PC-9 (cell line): ENCODE results near the gene HS6ST3. TPM values are rescaled to one million over a fixed set of nuclear protein-coding genes. Genes with fewer than 3 reads are reported as not detected.
A peak's percentile ranks its signal among the peaks of the same experiment; 100 is the strongest.

Source experiments
- BruUV-seq: library from RNA; stranded (reverse); fragments of 400-500 nt; replicated peaks from 2 replicates; lab custom pipeline; 2021; lab: Mats Ljungman, UMichigan
- CTCF ChIA-PET: fragments of 300-600 bp; sonication (Branson Sonifier 250); formaldehyde crosslinking; loops from one replicate; lab custom pipeline; 2022; ENCODE audit warnings: antibody characterized with exemption; lab: Charles Lee
- POLR2A ChIA-PET: fragments of 300-600 bp; sonication (Branson Sonifier 250); formaldehyde crosslinking; loops from one replicate; lab custom pipeline; 2022; ENCODE audit warnings: antibody characterized with exemption; ENCODE audit not compliant: unreplicated experiment; lab: Charles Lee
- DNase-seq, 2 experiments: peaks; one replicate each; pipeline versions ENCODE4 v3.0.0 to v3.0.0-alpha.2; 2015 to 2022; ENCODE audit warnings: mixed read lengths in 1 of 2
- H2AFZ ChIP-seq: fragments of 200-600 bp; sonication (generic); 2 replicates; pipeline ENCODE4 v1.8.1; 2017; ENCODE audit warnings: antibody characterized with exemption
- H3F3A ChIP-seq: fragments of 200-600 bp; sonication (generic); 2 replicates; pipeline ENCODE4 v1.8.1; 2017; ENCODE audit warnings: antibody characterized with exemption, mild to moderate bottlenecking, low read depth; ENCODE audit not compliant: insufficient read depth
- H3K27ac ChIP-seq: fragments of 200-600 bp; sonication (generic); 2 replicates; pipeline ENCODE4 v1.6.1; 2016; ENCODE audit warnings: mixed run types
- H3K27me3 ChIP-seq: fragments of 200-600 bp; sonication (generic); 2 replicates; pipeline ENCODE4 v1.6.1; 2016; ENCODE audit warnings: low read depth, mixed run types; ENCODE audit not compliant: insufficient read depth
- H3K36me3 ChIP-seq: fragments of 200-600 bp; sonication (generic); 2 replicates; pipeline ENCODE4 v1.6.1; 2016; ENCODE audit warnings: low read depth, mixed run types
- H3K4me1 ChIP-seq: fragments of 200-600 bp; sonication (generic); replicated peaks from 2 replicates; pipeline ENCODE4 v1.6.1; 2016; ENCODE audit warnings: mixed run types; ENCODE audit not compliant: insufficient read depth
- H3K4me2 ChIP-seq: fragments of 200-600 bp; sonication (generic); 2 replicates; pipeline ENCODE4 v1.6.1; 2017; ENCODE audit warnings: mixed run types
- H3K4me3 ChIP-seq: fragments of 200-600 bp; sonication (generic); 2 replicates; pipeline ENCODE4 v1.6.1; 2016; ENCODE audit warnings: mixed run types
- H3K79me2 ChIP-seq: fragments of 200-600 bp; sonication (generic); 2 replicates; pipeline ENCODE4 v1.6.1; 2017; ENCODE audit warnings: low read depth, mixed run types
- H3K9me2 ChIP-seq: fragments of 200-600 bp; sonication (generic); 2 replicates; pipeline ENCODE4 v1.8.1; 2017; ENCODE audit warnings: mild to moderate bottlenecking; ENCODE audit not compliant: insufficient read depth
- H3K9me3 ChIP-seq: fragments of 200-600 bp; sonication (generic); 2 replicates; pipeline ENCODE4 v1.8.1; 2016; ENCODE audit warnings: low read depth; ENCODE audit not compliant: insufficient read depth
- H4K20me1 ChIP-seq: fragments of 200-600 bp; sonication (generic); 2 replicates; pipeline ENCODE4 v1.8.1; 2017; ENCODE audit not compliant: insufficient read depth
- CTCF ChIP-seq: fragments of 200-600 bp; sonication (generic); conservative IDR thresholded peaks from 2 replicates; pipeline ENCODE4 v1.6.1; 2017; ENCODE audit warnings: mixed run types, antibody characterized with exemption, mild to moderate bottlenecking, moderate library complexity
- EZH2 ChIP-seq: fragments of 200-600 bp; sonication (generic); IDR thresholded peaks from 2 replicates; pipeline ENCODE4 v1.8.0; 2017; ENCODE audit warnings: antibody characterized with exemption, low read depth
- intact Hi-C: fragments of 100-400 bp; cut with micrococcal nuclease; formaldehyde crosslinking; loops from one replicate; pipeline ENCODE4 v1.10.0; 2022; ENCODE audit not compliant: unreplicated experiment
- total RNA-seq: library from RNA; stranded (reverse); gene quantifications from 2 replicates; pipeline ENCODE4 v1.2.3, GENCODE V29; 2021

Gene HS6ST3
- total RNA-seq, 1 experiment from 2014 or later, result not detected

- intact Hi-C loops, result no loop called here
- Histone ChIP-seq H3K9me3 (no peaks in the 10 kb centered on the region), H3K4me1 (no peaks in the 10 kb centered on the region), H3K36me3 (no peaks in the 10 kb centered on the region), H3K27me3 (peaks cover 17% of the 10 kb centered on the region; the same call in 1 of the 2 replicates), H4K20me1 (no peaks in the 10 kb centered on the region), H3F3A (no peaks in the 10 kb centered on the region), H2AFZ (no peak overlapping the region), H3K27ac (no peak overlapping the region), H3K79me2 (no peaks in the 10 kb centered on the region), H3K9me2 (no peaks in the 10 kb centered on the region), H3K4me3 (no peak overlapping the region), H3K4me2 (no peak overlapping the region)
- POLR2A ChIA-PET, result no interaction called here
- no peak for DNase-seq
- CTCF ChIA-PET, result no interaction called here
- TF ChIP-seq CTCF (no peak), EZH2 (no peak)
- no TSS peak for BruUV-seq
Measured at GRCh38 chr13:96071504-96071903, 18.4 kb upstream of the HS6ST3 start.

- no TSS peak for BruUV-seq
- TF ChIP-seq CTCF (no peak), EZH2 (no peak)
- no peaks in the 10 kb centered on the region for H3K4me1 ChIP-seq
- CTCF ChIA-PET, result interaction anchor here (0.7 kb wide), 1 partner anchor 10 kb away, joined by 3 read pairs; no protein-coding TSS in a partner anchor
- no peaks in the 10 kb centered on the region for H3F3A ChIP-seq
- peaks cover 17% of the 10 kb centered on the region; the same call in 1 of the 2 replicates for H3K27me3 ChIP-seq
- no peaks in the 10 kb centered on the region for H3K9me3 ChIP-seq
- no peak for DNase-seq
- no peaks in the 10 kb centered on the region for H3K9me2 ChIP-seq
- H3K79me2 ChIP-seq, result no peaks in the 10 kb centered on the region
- no peak overlapping the region for H3K4me2 ChIP-seq
- POLR2A ChIA-PET, result no interaction called here
- no peaks in the 10 kb centered on the region for H3K36me3 ChIP-seq
- H4K20me1 ChIP-seq, result no peaks in the 10 kb centered on the region
- intact Hi-C loops, result no loop called here
- no peak overlapping the region for H3K27ac ChIP-seq
- H2AFZ ChIP-seq, result no peak overlapping the region
- H3K4me3 ChIP-seq, result no peak overlapping the region
Measured at GRCh38 chr13:96072392-96072791, 17.5 kb upstream of the HS6ST3 start.

GRCh38 chr13:96075953-96076543, 13.9 kb upstream of the HS6ST3 start:
- BruUV-seq, result no TSS peak

More at GRCh38 chr13:96075953-96076543, 13.9 kb upstream of the HS6ST3 start:
- CTCF ChIA-PET, result no interaction called here
- Histone ChIP-seq H3K9me2 (no peaks in the 10 kb centered on the region), H2AFZ (no peak overlapping the region), H3K4me3 (no peak overlapping the region), H3K27ac (no peak overlapping the region), H3K4me2 (no peak overlapping the region), H3K79me2 (no peaks in the 10 kb centered on the region), H4K20me1 (no peaks in the 10 kb centered on the region), H3K9me3 (no peaks in the 10 kb centered on the region), H3K4me1 (no peaks in the 10 kb centered on the region), H3K27me3 (peaks cover 12% of the 10 kb centered on the region; the same call in 1 of the 2 replicates), H3F3A (no peaks in the 10 kb centered on the region), H3K36me3 (no peaks in the 10 kb centered on the region)
- TF ChIP-seq CTCF (peak; percentile 81), EZH2 (no peak)
- no peak for DNase-seq
- POLR2A ChIA-PET, result no interaction called here
- intact Hi-C loops, result no loop called here
